HCT116 (cell line): ENCODE measurements around the gene RAD54L2. TPM values are rescaled to one million over a fixed set of nuclear protein-coding genes. Genes with fewer than 3 reads are reported as not detected.
A peak's percentile ranks its signal among the peaks of the same experiment; 100 is the strongest.
"Not testable (repeated sequence)": the region's sequence is repeated elsewhere in the genome, so short reads cannot be mapped to it uniquely, and the experiment has no call there.

ENCODE experiments used
- ATAC-seq: fragments of 200-7000 bp; cut with Tn5 transposase; 2 replicates; pipeline ENCODE4 v1.9.1; 2020; ENCODE audit warnings: mild to moderate bottlenecking, moderate library complexity
- BruUV-seq: library from RNA; stranded (reverse); fragments of 400-500 nt; replicated peaks from 2 replicates; lab custom pipeline; 2021; lab: Mats Ljungman, UMichigan
- CTCF ChIA-PET: fragments of 300-600 bp; sonication (Branson Sonifier 250); formaldehyde crosslinking; loops from one replicate; lab custom pipeline; 2021; ENCODE audit warnings: antibody characterized with exemption; lab: Charles Lee
- POLR2A ChIA-PET: fragments of 300-600, 350-600 bp; sonication (Branson Sonifier 250); formaldehyde crosslinking; loops from one replicate; lab custom pipeline; 2021; ENCODE audit warnings: antibody characterized with exemption; lab: Charles Lee
- RAD21 ChIA-PET, 2 experiments: fragments of 300-600 bp; sonication (Branson Sonifier 250); formaldehyde crosslinking; loops; one replicate each; lab custom pipeline; 2023; ENCODE audit warnings: low total read pairs in 2 of 2; ENCODE audit not compliant: uncharacterized antibody in 2 of 2, unreplicated experiment in 2 of 2, low non-redundant PET in 1 of 2; lab: Charles Lee
- DNase-seq: peaks from one replicate; pipeline ENCODE4 v3.0.0-alpha.2; 2010; ENCODE audit warnings: low read depth, low spot score
- H2AFZ ChIP-seq: fragments of 200-600 bp; shearing (Covaris generic), sonication (generic); 2 replicates; pipeline ENCODE4 v1.6.1; 2017; ENCODE audit warnings: low read depth, mixed run types, mixed read lengths, antibody characterized with exemption, low read length; ENCODE audit not compliant: poor library complexity, severe bottlenecking
- H3K27ac ChIP-seq: 2 replicates; pipeline ENCODE4 v1.5.1; 2012; ENCODE audit warnings: low read depth, low read length
- H3K27me3 ChIP-seq: fragments of 200-600 bp; sonication (generic); 2 replicates; pipeline ENCODE4 v1.6.1; 2016; ENCODE audit warnings: mixed run types, low read length, mixed read lengths; ENCODE audit not compliant: insufficient read depth
- H3K36me3 ChIP-seq, 2 experiments: fragments of 200-500 bp in 1 of 2; fragments of 200-600 bp in 1 of 2; sonication (Bioruptor generic) in 1 of 2; sonication (generic) in 1 of 2; 2 replicates each; pipeline versions ENCODE4 v1.5.1 to v1.6.1; 2014 to 2016; ENCODE audit warnings: low read length in 2 of 2, inconsistent platforms in 1 of 2, mixed read lengths in 1 of 2, mixed run types in 1 of 2; ENCODE audit not compliant: insufficient read depth in 2 of 2, control insufficient read depth in 1 of 2
- H3K4me1 ChIP-seq, 2 experiments: fragments of 200-600 bp in 1 of 2; sonication (generic) in 1 of 2; 2 replicates each; pipeline versions ENCODE4 v1.5.1 to v1.6.1; 2012 to 2017; ENCODE audit warnings: low read length in 2 of 2, inconsistent platforms in 1 of 2, mild to moderate bottlenecking in 1 of 2, mixed read lengths in 1 of 2, mixed run types in 1 of 2, moderate library complexity in 1 of 2; ENCODE audit not compliant: insufficient read depth in 2 of 2, control insufficient read depth in 1 of 2
- H3K4me2 ChIP-seq: fragments of 200-600 bp; sonication (generic); 2 replicates; pipeline ENCODE4 v1.6.1; 2017; ENCODE audit warnings: mixed run types, low read length, mixed read lengths
- H3K4me3 ChIP-seq, 2 experiments: fragments of 200-600 bp in 1 of 2; sonication (generic) in 1 of 2; replicated peaks in 1 of 2; 2 replicates each; pipeline ENCODE4 v1.5.1; 2011 to 2016; ENCODE audit warnings: low read length in 2 of 2, control low read depth in 1 of 2, low read depth in 1 of 2, mild to moderate bottlenecking in 1 of 2, mixed read lengths in 1 of 2, mixed run types in 1 of 2
- H3K79me2 ChIP-seq: fragments of 200-600 bp; sonication (generic); 2 replicates; pipeline ENCODE4 v1.6.1; 2017; ENCODE audit warnings: mild to moderate bottlenecking, mixed run types, low read length, moderate library complexity, mixed read lengths; ENCODE audit not compliant: insufficient read depth
- H3K9ac ChIP-seq: fragments of 200-600 bp; sonication (generic); 2 replicates; pipeline ENCODE4 v1.6.1; 2016; ENCODE audit warnings: low read length, mixed read lengths
- H3K9me2 ChIP-seq: fragments of 200-600 bp; sonication (generic), shearing (Covaris generic); 2 replicates; pipeline ENCODE4 v1.6.1; 2017; ENCODE audit warnings: mixed run types, mild to moderate bottlenecking, moderate library complexity; ENCODE audit not compliant: insufficient read depth
- H3K9me3 ChIP-seq, 2 experiments: fragments of 200-500 bp in 1 of 2; fragments of 200-600 bp in 1 of 2; sonication (Bioruptor generic) in 1 of 2; sonication (generic) in 1 of 2; 2 replicates each; pipeline ENCODE4 v1.6.1; 2014 to 2017; ENCODE audit warnings: low read length in 2 of 2, mixed read lengths in 2 of 2, inconsistent platforms in 1 of 2, low read depth in 1 of 2, mild to moderate bottlenecking in 1 of 2, mixed run types in 1 of 2, moderate library complexity in 1 of 2; ENCODE audit not compliant: control insufficient read depth in 1 of 2, insufficient read depth in 1 of 2
- H4K20me1 ChIP-seq: fragments of 200-600 bp; sonication (generic), shearing (Covaris generic); 2 replicates; pipeline ENCODE4 v1.6.1; 2017; ENCODE audit warnings: mixed run types, mild to moderate bottlenecking, moderate library complexity; ENCODE audit not compliant: insufficient read depth
- CBX3 ChIP-seq: IDR thresholded peaks from 2 replicates; pipeline ENCODE4 v1.6.1; 2012; ENCODE audit warnings: low read depth
- EGR1 ChIP-seq: IDR thresholded peaks from 2 replicates; pipeline ENCODE4 v1.6.1; 2012; ENCODE audit warnings: low read depth
- TCF7L2 ChIP-seq: IDR thresholded peaks from 2 replicates; pipeline ENCODE4 v1.7.0; 2011; ENCODE audit warnings: borderline replicate concordance, inconsistent platforms; ENCODE audit not compliant: insufficient read depth, insufficient read length; ENCODE audit errors: extremely low read depth
- intact Hi-C: fragments of 100-400 bp; cut with micrococcal nuclease; formaldehyde crosslinking; loops from 2 replicates; pipeline ENCODE4 v1.10.0; 2022
- total RNA-seq: library from RNA; stranded (reverse); gene quantifications from one replicate; pipeline ENCODE4 v1.2.1, GENCODE V29; 2021; ENCODE audit not compliant: unreplicated experiment

Gene RAD54L2
- total RNA-seq, 1 experiment from 2014 or later = 20.2 TPM

DNA sequence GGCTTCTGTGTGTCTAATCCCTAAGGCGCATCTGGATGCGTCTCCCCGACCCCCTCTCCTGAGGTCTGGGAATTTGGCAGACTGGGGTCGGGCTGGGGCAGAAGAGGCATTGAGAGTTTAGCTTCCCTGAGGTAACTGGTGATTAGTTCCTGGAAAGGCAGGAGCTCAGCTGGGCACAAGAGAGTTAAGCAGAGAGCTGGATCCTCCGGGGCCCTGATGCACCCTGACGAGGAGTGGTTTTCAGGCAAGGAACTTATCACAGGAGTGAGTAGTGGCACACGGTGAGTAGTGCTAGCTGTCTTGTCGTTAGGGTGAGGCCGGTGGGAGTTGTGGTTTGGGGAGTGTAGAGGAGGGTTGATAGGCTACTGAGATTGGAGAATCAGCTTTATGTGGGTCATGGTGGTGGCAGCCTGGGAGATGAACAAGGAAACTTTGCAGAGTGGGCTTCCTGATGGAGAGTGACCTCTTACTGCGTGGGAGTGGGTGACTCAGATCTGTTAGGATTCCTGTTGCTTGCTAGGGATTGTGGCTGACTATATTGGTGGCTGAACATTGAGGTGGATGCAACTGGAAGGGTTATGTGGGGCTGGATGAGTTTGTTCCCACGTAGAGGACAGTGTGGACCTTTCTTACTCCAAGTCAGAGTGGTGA is 897 bp downstream of the RAD54L2 start:
- intact Hi-C loops = no loop called here
- CTCF ChIA-PET = interaction anchor here (0.9 kb wide), 1 partner anchor 143 kb away, joined by 3 read pairs; no protein-coding TSS in a partner anchor
- H3K4me3 ChIP-seq = peak overlapping the region; percentile 85 to 93

GRCh38 chr3:51542596-51542995 is 4.1 kb downstream of the RAD54L2 start:
- intact Hi-C loops, BruUV-seq, H3K4me2 ChIP-seq, H3K27me3 ChIP-seq, H3K4me3 ChIP-seq, H3K9ac ChIP-seq, H3K9me3 ChIP-seq, ATAC-seq, H3K9me2 ChIP-seq, DNase-seq, H4K20me1 ChIP-seq, H3K27ac ChIP-seq, H2AFZ ChIP-seq, POLR2A ChIA-PET, CTCF ChIA-PET, H3K36me3 ChIP-seq, RAD21 ChIA-PET: not testable (repeated sequence)
- Histone ChIP-seq H3K4me1 (peaks cover 0 to 18% of the 10 kb centered on the region in 2 experiments; a peak in 3 of 4 replicates), H3K79me2 (peaks cover 81% of the 10 kb centered on the region)

More for the DNA sequence above, 897 bp downstream of the RAD54L2 start:
- DNase-seq (no peak), ATAC-seq (peak; percentile 40)
- no peak overlapping the region for H2AFZ ChIP-seq
- no peaks in the 10 kb centered on the region for H3K9me3 ChIP-seq
- H3K4me1 ChIP-seq = peaks cover 0 to 24% of the 10 kb centered on the region in 2 experiments; a peak in 3 of 4 replicates
- H4K20me1 ChIP-seq = no peaks in the 10 kb centered on the region
- H3K27me3 ChIP-seq = no peaks in the 10 kb centered on the region
- peaks cover 0 to 2% of the 10 kb centered on the region in 2 experiments; a peak in 2 of 4 replicates for H3K36me3 ChIP-seq
- peak overlapping the region; percentile 96 for H3K9ac ChIP-seq
- H3K27ac ChIP-seq = peak overlapping the region; percentile 80
- ChIA-PET RAD21 (interaction anchor here in 1 of 2 experiments (0.6 kb wide), 1 partner anchor 191 kb away, joined by 3 read pairs; no protein-coding TSS in a partner anchor), POLR2A (interaction anchor here (1.1 kb wide), 1 partner anchor 39 kb away, joined by 5 read pairs; the partner anchor contains the start of gene DCAF1)
- H3K4me2 ChIP-seq = peak overlapping the region; percentile 82
- no peaks in the 10 kb centered on the region for H3K9me2 ChIP-seq
- H3K79me2 ChIP-seq = peaks cover 59% of the 10 kb centered on the region
- no TSS peak for BruUV-seq
- TF ChIP-seq TCF7L2 (no peak), CBX3 (no peak), EGR1 (peak; percentile 80)
